Loucy (cell line): Measurements from ENCODE around the gene ACOT13.

Source experiments
- H2AFZ ChIP-seq: fragments of 200-600 bp; sonication (generic); 2 replicates; pipeline ENCODE4 v1.6.0; 2016; ENCODE audit warnings: antibody characterized with exemption, mild to moderate bottlenecking, low read length, moderate library complexity
- H3F3A ChIP-seq: fragments of 200-600 bp; 2 replicates; pipeline ENCODE4 v1.6.0; 2016; ENCODE audit warnings: antibody characterized with exemption, low read depth, mild to moderate bottlenecking
- H3K27me3 ChIP-seq: fragments of 200-600 bp; sonication (generic); 2 replicates; pipeline ENCODE4 v1.6.1; 2014; ENCODE audit warnings: low read length, mild to moderate bottlenecking; ENCODE audit not compliant: insufficient read depth, poor library complexity, severe bottlenecking
- H3K36me3 ChIP-seq: fragments of 200-600 bp; sonication (generic); 2 replicates; pipeline ENCODE4 v1.6.1; 2016; ENCODE audit warnings: low read length; ENCODE audit not compliant: insufficient read depth
- H3K4me1 ChIP-seq: fragments of 200-600 bp; sonication (generic); 2 replicates; pipeline ENCODE4 v1.5.1; 2014; ENCODE audit warnings: low read length, mild to moderate bottlenecking; ENCODE audit not compliant: insufficient read depth, poor library complexity, severe bottlenecking
- H3K4me2 ChIP-seq: fragments of 200-600 bp; sonication (generic); 2 replicates; pipeline ENCODE4 v1.6.0; 2014; ENCODE audit warnings: antibody characterized with exemption, low read length, low read depth, mild to moderate bottlenecking; ENCODE audit not compliant: poor library complexity, severe bottlenecking
- H3K4me3 ChIP-seq: fragments of 200-600 bp; sonication (generic); 2 replicates; pipeline ENCODE4 v1.5.1; 2014; ENCODE audit warnings: low read length, mild to moderate bottlenecking, mixed read lengths; ENCODE audit not compliant: poor library complexity, severe bottlenecking
- H3K79me2 ChIP-seq: fragments of 200-600 bp; sonication (generic); 2 replicates; pipeline ENCODE4 v1.6.1; 2014; ENCODE audit warnings: low read length; ENCODE audit not compliant: insufficient read depth
- H3K9ac ChIP-seq: fragments of 200-600 bp; sonication (generic); 2 replicates; pipeline ENCODE4 v1.6.0; 2014; ENCODE audit warnings: mild to moderate bottlenecking, low read depth, low read length, moderate library complexity; ENCODE audit not compliant: poor library complexity, severe bottlenecking
- H3K9me2 ChIP-seq: fragments of 200-600 bp; sonication (generic); replicated peaks from 2 replicates; pipeline ENCODE4 v1.6.1; 2016; ENCODE audit warnings: low read depth, low read length, mixed read lengths
- H3K9me3 ChIP-seq: fragments of 200-600 bp; sonication (generic); 2 replicates; pipeline ENCODE4 v1.6.1; 2014; ENCODE audit warnings: mild to moderate bottlenecking, antibody characterized with exemption, low read length, low read depth; ENCODE audit not compliant: insufficient read depth
- H4K20me1 ChIP-seq: fragments of 200-600 bp; sonication (generic); 2 replicates; pipeline ENCODE4 v1.6.0; 2014; ENCODE audit warnings: antibody characterized with exemption, low read length, mild to moderate bottlenecking; ENCODE audit not compliant: insufficient read depth, poor library complexity, severe bottlenecking
- EZH2phosphoT487 ChIP-seq: fragments of 200-600 bp; IDR thresholded peaks from 2 replicates; pipeline ENCODE4 v1.6.1; 2018; ENCODE audit warnings: antibody characterized with exemption, mild to moderate bottlenecking, moderate library complexity, borderline replicate concordance
- TF ChIP-seq, protein P1 (sequence below): fragments of 200-600 bp; sonication (generic); conservative IDR thresholded peaks from 2 replicates; pipeline ENCODE4 v1.5.1; 2014; ENCODE audit warnings: mild to moderate bottlenecking, antibody characterized with exemption, low read length

Gene ACOT13

DNA sequence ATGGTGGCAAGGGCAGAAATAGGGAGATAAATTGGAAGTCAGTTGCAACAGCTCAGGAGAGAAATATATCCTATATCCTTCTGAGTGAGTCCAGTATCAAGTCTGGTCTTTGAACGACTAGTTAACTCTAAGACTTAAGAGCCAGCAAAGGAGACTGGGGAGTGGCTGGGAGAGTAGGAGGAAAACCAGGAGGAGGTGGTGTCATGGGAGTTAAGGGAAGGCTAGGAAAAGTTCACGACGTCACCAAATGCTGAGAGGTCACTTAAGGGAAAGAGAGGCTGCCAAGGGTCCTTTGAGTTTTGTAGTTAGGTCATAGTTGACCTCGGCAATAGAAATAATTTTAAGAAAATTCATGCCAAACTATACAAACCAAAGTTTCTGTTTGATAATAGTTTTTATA is 25.1 kb downstream of the ACOT13 start:
- Histone ChIP-seq H3K9me3 (no peaks in the 10 kb centered on the region), H3K4me3 (no peak overlapping the region), H3K27me3 (no peaks in the 10 kb centered on the region), H3K4me2 (no peak overlapping the region), H3K9ac (no peak overlapping the region), H2AFZ (no peak overlapping the region), H3K9me2 (no peaks in the 10 kb centered on the region), H3K79me2 (no peaks in the 10 kb centered on the region), H3F3A (no peaks in the 10 kb centered on the region), H3K36me3 (no peaks in the 10 kb centered on the region), H4K20me1 (no peaks in the 10 kb centered on the region), H3K4me1 (peaks cover 5% of the 10 kb centered on the region)
- TF ChIP-seq, protein P1, sequence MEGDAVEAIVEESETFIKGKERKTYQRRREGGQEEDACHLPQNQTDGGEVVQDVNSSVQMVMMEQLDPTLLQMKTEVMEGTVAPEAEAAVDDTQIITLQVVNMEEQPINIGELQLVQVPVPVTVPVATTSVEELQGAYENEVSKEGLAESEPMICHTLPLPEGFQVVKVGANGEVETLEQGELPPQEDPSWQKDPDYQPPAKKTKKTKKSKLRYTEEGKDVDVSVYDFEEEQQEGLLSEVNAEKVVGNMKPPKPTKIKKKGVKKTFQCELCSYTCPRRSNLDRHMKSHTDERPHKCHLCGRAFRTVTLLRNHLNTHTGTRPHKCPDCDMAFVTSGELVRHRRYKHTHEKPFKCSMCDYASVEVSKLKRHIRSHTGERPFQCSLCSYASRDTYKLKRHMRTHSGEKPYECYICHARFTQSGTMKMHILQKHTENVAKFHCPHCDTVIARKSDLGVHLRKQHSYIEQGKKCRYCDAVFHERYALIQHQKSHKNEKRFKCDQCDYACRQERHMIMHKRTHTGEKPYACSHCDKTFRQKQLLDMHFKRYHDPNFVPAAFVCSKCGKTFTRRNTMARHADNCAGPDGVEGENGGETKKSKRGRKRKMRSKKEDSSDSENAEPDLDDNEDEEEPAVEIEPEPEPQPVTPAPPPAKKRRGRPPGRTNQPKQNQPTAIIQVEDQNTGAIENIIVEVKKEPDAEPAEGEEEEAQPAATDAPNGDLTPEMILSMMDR = no peak
- TF ChIP-seq EZH2phosphoT487 = no peak

DNA sequence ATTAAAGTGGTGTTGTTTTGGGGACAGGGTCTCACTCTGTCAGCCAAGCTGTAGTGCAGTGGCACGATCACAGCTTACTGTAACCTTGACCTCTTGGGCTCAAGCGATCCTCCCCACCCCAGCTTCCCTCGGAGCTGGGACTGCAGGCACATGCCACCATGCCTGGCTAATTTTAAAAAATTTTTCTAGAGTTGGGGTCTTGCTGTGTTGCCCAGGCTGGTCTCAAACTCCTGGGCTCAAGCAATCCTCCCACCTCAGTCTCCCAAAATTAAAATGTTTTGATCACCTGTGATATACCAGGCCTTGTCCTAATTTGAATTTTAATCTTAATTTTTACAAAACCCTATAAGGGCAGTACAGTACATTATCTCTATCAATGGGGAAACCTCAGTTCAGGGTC is 25.5 kb downstream of the ACOT13 start:
- H3K9me3 ChIP-seq = no peaks in the 10 kb centered on the region
- peaks cover 5% of the 10 kb centered on the region for H3K4me1 ChIP-seq
- H3F3A ChIP-seq = no peaks in the 10 kb centered on the region
- H3K27me3 ChIP-seq = no peaks in the 10 kb centered on the region
- H3K4me2 ChIP-seq = no peak overlapping the region
- no peak overlapping the region for H3K4me3 ChIP-seq
- no peak overlapping the region for H2AFZ ChIP-seq
- H3K36me3 ChIP-seq = no peaks in the 10 kb centered on the region
- H3K9me2 ChIP-seq = no peaks in the 10 kb centered on the region
- no peaks in the 10 kb centered on the region for H4K20me1 ChIP-seq
- H3K79me2 ChIP-seq = no peaks in the 10 kb centered on the region
- TF ChIP-seq, protein P1 = no peak
- TF ChIP-seq EZH2phosphoT487 = no peak
- no peak overlapping the region for H3K9ac ChIP-seq

DNA sequence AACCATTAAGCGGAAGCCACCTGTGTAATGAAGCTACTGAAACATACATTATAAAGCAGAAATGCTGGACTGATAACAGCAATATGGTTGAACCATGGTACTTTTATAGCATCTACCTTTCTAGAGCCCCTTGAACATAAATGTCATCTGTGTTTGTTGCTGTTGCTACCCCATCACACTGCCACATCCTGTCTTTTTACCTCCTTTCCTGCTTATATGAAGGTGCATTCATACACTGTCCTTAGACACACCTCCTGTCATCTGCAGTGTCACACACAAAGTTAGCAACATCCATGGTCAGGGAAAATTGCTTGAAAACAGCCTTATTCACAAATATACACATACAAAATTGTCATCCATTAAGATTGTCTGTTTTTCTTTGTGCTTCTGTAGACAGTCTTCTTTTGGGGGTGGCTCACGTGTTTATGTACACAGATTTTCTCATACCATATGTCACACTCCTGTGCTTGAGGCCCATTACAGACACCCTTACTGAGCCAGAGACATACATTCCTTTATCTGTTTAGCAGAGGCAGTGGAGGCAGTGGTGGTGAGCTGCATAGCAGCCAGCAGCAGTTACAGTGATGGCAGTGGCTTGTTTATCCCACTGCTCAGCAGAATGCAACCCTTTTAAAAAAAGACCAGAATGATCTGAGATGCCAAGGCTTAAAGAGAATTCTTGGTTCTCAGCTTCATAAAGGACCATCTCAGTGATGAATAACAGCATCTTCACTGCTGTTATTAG is 26.1 kb downstream of the ACOT13 start:
- H3K36me3 ChIP-seq = no peaks in the 10 kb centered on the region
- H3K9ac ChIP-seq = no peak overlapping the region
- no peaks in the 10 kb centered on the region for H3K9me2 ChIP-seq
- H4K20me1 ChIP-seq = no peaks in the 10 kb centered on the region
- no peaks in the 10 kb centered on the region for H3K27me3 ChIP-seq
- H3K4me2 ChIP-seq = no peak overlapping the region
- H2AFZ ChIP-seq = no peak overlapping the region
- no peaks in the 10 kb centered on the region for H3F3A ChIP-seq
- no peak overlapping the region for H3K4me3 ChIP-seq
- no peaks in the 10 kb centered on the region for H3K9me3 ChIP-seq
- no peaks in the 10 kb centered on the region for H3K79me2 ChIP-seq
- TF ChIP-seq EZH2phosphoT487 = no peak
- TF ChIP-seq, protein P1 = no peak
- peaks cover 5% of the 10 kb centered on the region for H3K4me1 ChIP-seq
